Hepatic stellate cell (primary cell): Measurements from ENCODE around the gene TBC1D17.

Source experiments
- DNase-seq: peaks from one replicate; pipeline ENCODE4 v3.0.0; 2011; ENCODE audit warnings: low spot score

TBC1D17 gene

DNA sequence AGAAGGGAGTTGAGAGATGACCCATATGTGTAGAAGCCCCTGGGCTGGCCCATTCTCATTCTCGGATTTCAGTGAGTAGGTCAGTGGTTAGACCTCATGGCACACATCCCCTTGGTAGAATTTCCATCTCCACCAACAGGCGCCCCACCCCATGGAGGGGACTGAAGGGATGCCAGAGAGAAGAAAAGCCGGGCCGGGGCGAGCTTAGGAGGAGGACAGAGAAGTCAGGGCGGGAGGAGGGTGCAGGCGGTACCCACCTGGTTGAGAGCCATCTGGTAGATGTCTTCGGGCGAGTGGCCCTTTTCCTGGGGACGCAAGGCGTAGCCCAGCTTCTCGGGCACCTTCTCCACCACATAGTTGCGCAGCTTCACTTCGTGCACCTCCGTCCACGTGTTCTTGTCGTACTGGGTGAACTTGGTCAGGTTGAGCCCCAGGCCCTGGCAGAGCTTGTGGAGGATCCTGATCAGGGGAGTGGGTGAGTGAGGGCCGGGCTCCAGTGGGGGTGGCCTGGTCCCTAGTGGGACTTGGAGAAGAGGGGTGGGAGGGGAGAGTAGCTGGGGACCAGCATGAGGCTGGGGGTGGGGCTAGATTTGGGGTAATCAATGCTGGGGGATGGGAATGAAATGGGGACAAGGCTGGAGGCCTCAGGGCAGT, 16.6 kb downstream of the TBC1D17 start:
- DNase-seq: no peak

DNA sequence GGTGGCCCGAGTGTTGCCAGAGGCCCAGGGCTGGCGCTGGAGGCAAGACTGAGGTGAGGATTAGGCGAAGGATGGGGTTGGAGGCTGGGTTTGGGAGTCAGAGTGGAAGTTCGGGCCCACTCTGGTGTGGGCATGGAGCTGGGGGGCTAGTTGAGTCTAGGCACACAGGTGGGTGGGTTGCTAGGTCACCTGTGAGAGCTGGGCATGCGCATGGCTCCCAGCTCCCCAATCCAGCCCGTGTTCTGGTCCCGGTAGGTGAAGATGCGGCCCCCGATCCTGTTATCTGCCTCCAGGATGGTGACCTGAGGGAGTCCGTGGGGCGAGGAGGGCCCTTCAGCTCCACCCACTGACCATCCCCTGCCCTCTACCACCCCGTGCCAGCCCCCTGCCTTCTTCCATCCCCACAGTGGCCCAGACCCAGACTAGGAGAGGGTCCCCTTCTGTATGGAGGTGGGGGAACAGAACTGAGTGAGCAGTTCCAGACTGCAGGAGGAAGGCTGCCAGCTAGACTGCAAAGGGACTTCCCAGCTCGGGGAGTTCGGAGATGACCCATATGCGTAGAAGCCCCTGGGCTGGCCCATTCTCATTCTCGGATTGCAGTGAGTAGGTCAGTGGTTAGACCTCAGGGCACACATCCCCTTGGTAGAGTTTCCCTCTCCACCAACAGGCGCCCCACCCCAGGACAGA, 17.5 kb downstream of the TBC1D17 start:
- no peak for DNase-seq

DNA sequence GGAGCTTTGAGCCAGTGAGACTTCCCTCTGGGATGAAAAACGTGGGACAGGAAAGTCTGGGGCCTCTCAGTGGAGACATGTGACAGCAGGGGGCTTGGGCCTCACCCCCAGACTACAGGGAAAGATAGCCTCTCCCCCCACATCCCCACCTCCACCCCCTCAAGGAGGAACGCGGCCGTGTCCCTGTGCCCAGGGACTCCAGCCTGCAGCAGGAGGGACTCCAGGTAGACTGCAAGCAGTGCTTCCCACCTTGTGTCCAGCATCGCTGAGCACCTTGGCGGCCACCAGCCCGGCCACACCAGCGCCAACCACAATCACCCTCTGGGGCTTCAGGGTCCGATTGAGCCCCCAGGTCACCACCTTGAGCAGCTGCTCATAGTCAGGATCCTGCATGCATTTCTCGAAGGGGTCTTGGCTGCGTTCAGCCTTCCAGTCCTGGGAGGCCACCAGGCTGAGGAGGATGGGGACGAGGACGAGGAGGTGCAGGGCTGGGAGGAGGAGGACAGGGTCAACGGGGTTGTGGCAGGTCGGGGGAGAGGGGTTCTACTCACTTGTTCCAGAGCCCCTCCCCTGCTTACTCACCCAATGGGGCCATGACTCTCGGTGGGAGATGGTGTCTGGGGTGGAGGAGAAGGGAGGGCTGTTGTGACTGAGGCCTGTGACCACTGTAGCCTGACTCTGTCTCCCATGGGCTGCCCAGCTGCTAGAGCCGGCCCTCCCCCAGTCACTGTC, 18.2 kb downstream of the TBC1D17 start:
- DNase-seq: no peak

- peak; percentile 48 for DNase-seq
These were observed 19.5 kb downstream of the TBC1D17 start, which contains the start of gene IL4I1 for GRCh38 chr19:49896863-49897621. Gene IL4I1 (minus strand): TSS chr19:49896887. CDS start chr19:49896160, 727 bp downstream.

GRCh38 chr19:49904136-49904535, 26.6 kb downstream of the TBC1D17 start:
- no peak for DNase-seq

GRCh38 chr19:49906879-49907564, 29.5 kb downstream of the TBC1D17 start:
- DNase-seq: no peak

GRCh38 chr19:49907745-49908446, 30.4 kb downstream of the TBC1D17 start:
- DNase-seq: no peak

GRCh38 chr19:49908480-49909420, 31.2 kb downstream of the TBC1D17 start:
- DNase-seq: no peak

DNA sequence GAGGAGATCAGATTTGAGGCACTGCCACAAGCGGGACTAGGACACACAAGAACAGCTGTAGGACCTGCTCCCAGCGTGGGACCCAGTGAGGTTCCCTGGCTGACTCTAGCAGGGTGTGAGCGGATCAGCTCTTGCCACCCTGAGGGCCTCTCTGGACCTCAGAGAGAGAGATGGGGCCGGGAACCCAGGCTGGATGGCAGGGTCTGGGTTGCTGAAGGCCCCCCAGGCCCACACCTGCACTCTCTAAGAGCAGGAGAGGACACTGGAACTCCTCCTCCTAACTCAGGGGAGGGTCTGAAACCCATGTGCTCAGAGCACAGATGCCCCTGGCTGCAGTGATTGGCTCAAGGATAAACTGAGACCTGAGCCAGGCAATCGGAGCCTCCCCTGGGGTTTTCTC, 32.7 kb downstream of the TBC1D17 start:
- DNase-seq: no peak

DNA sequence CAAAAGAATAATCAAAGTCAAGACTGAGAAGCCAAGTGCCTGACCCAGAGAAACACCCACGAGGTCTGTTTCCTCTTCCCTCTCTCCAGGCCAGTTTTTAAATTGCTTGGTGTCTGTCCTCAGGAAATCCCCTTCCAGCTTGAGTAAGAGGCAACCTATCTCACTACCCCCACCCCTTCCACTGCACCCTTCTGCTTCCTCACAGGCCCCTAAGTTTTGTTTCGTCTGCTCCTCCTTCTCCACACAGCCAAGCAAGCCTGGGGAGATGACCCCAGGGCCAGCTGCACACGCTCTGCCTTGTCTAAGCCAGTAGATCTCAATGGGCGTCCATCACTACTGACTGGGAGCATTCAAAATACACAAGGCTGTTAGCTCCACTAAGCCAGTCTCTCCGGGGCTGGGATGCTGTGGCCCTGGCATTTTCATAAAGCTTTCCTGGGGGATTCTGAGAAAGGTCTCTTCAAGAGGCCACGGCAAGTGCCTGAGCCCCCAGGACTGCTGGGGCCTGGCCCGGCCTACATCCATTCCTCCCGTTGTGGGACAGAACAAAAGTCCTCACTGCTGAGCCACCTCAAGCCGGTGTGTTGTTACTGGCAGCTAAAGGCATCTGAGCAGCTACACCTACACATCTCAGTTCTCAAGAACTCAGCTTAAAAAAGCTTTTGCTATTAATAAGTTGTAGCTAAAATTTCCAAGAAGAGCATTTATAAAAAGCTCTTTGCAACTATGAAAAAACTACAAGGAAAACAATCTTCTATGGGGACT, 34.1 kb downstream of the TBC1D17 start:
- no peak for DNase-seq

DNA sequence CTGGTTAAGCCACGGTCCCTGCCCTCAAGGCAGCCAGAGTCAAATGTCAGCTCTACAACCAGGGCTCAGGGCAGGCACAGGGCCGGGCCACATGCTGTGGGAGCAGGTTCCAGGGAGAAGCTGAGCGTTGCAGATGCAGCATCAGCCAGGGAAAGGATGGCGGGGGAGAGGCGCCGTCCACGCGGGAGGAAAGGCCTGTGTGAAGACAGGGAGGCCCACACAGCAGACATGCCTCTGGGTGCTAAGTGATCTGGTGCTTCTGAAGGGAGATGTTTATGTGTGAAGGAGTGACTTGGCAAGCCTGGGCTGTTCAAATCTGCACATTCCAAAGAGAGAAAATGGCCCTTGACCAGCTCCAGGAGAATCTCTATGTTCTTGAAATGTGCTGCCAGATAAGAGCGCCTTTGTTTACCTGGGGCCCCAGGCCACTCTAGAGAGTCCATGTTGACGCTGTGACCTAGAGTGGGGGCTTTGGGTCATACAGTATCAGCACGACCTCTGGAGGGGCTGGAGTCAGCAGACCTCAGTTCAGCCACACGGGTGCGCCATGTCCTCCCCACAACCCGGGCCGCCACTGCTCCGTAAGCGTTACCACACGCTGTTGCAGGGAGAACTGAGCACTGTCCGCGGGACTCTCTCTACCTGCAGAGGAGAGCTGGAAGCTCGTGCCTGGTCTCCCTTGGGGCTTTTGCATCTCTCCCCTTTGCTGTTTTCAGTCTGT, 35.6 kb downstream of the TBC1D17 start:
- no peak for DNase-seq

- DNase-seq: no peak
These were observed 36.2 kb downstream of the TBC1D17 start for GRCh38 chr19:49913720-49914119.

GRCh38 chr19:49915271-49915670, 37.8 kb downstream of the TBC1D17 start:
- no peak for DNase-seq

GRCh38 chr19:49916839-49917733, 39.6 kb downstream of the TBC1D17 start:
- DNase-seq: no peak

DNA sequence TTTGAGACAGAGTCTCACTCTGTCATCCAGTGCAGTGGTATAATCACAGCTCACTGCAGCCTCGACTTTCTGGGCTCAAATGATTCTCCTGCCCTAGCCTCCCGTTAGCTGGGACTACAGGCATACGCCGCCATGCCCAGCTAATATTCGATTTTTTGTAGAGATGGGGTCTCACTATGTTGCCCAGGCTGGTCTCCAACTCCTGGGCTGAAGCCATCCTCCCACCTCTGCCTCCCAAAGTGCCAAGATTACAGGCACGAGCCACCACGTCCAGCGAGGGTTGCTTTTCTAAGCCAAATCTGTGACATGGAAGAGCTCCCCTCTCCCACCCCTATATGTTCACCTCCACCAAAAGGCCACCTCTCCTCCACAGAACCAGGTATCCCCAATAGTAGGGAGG, 40.6 kb downstream of the TBC1D17 start:
- DNase-seq: no peak

- no peak for DNase-seq
These were observed 43.3 kb downstream of the TBC1D17 start for GRCh38 chr19:49920624-49921363.
